GM19372 (cell line): ENCODE data around the gene SMOC2.

Experiments
- ATAC-seq: cut with Tn5 transposase; IDR thresholded peaks from one replicate; pipeline ENCODE4 v1.9.1; 2021; ENCODE audit warnings: mild to moderate bottlenecking, low read depth, moderate library complexity; ENCODE audit not compliant: unreplicated experiment

Gene SMOC2

DNA sequence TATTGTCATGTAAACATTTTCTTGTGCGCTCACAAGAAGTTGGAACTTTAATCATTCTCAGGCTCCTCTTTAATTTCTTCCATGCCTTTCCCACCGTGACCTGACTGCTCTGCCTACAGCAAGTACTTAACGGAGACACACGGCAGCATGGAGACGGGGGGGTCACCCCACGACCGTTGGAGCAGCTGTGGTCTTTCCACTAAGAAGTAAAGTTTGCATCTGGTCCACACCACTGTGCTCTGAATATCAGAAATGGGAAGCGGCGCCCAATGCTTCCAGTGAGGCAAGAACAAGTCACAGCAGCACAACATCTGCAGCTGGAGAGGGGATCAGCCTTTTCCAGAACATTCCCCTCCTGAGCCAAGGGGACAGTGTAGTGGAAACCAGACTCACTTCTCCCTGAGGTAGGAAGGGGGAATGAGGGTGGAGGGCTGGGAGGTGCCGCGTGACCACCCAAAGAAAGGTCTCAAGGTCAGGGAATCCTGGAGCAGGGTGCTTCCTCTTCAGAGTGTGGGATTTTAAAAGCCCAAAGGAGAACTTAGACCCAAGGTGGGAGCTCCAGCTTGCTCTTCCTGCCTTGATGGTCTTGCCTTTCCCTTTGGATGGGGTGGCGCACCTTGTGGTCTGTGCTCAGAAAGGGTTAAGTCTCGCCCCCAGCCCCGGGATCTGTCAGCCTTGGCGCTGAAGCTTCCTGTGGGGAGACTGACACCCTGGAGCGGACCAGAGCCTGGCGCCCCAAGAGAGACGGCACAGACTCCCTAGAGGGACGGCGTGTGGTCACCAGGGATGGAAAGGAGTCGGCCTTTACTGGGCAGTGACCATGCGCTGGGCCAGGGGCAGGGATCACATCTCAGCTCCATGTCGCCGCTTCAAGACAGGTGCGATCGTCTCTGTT, 25.6 kb upstream of the SMOC2 start:
- no peak for ATAC-seq

DNA sequence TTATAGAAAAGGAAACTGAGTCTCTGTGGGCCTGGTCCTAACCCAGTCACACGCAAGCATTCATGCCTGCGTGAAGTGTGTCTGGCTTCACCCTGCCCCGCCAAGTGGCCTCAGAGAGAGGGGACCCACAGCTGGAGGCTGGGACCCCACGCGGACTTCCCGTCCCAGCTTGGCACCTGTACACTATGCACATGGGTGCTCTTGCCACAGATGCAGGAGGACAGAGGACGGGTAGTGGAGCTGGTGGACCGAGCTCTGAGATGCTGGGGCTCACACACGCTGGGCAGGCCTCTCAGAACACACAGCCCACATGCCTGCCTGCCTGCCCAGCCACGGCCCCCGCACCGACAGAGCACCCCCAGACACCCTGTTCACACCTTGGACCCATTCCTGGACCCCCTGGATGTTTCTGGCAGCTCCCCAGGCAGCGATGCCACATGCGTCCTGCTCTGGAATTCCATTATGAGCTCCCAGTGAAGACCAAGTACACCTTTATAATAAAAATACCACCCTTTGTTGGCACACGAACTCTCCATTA, 24.9 kb upstream of the SMOC2 start:
- no peak for ATAC-seq

DNA sequence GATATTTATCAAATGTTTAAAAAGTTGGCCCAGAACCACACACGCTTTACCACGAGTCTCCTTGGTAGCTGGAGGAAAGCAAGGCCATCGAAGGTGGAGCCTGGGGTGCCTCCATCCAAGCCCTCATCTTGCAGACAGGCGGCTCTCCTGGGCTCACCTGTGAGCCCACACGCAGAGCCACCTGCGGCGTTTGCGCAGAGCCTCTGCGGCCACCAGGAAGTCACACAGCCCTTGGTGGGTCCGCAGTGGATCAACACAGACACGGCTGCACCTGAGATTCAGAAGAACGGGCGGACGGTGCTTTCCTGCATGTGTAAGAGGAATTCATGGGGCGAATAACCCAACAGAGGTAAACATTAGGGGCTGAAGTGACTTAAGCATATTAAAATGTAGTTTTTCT, 24.5 kb upstream of the SMOC2 start:
- ATAC-seq, result no peak

DNA sequence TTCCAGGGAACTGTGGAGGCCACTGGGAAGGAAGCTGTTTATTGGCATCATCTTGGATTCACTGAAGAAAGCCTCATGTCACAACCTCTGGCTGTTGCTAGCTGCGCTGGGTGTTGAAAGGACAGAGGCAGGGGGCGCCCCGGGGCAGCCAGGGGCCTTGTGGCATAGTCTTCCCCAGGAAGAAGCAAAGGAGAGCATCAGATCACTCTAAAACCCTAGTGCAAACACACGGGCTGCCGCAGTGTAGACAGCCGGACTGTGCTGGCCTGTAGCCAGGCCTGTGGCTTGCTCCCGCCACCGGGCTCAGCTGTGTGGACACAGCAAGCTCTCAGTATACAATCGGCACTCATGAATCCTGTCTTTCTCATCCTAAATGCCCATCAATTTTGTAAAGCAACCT, 23.8 kb upstream of the SMOC2 start:
- ATAC-seq, result no peak

DNA sequence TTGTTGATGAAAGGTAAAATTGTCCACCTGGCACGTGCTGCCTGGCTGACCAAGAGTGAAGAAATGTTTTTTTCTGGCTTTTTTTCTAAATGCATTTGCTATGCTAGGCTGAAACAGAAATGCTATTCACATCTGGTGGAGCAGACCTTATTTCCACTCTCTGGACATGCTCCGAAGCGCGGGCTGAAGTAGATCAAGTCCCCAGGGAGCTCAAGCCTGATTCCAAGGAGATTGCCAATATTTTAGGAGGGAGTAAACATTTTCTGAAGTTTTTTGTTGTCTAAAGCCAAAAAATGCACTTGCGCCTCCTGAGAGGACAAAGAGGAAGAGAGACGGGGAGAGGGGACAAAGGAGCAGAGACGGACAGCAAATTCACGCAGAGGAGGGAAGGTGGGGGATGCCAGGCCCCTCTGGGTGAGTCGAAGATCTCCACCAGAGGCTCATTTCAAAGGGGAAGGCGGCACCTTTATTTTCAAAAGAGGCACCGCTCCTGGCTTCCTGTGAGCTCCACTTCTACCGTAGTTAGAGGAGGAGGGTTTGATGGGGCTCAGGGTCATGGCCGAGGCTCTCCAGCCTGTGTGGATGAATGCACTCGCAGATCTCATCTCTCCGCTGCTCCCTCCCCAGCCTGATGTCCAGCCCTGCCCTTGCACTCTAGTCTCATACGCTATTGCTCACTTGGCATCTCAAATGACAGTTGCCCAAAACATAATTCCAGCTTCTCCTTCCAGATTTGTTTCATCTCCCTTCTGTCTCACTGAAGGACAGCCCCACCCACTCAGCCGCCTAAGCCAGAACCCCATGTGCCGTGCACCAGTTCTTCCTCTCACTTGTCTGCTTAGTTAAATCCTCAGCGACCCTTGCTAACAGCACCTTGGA, 23.1 kb upstream of the SMOC2 start:
- no peak for ATAC-seq

DNA sequence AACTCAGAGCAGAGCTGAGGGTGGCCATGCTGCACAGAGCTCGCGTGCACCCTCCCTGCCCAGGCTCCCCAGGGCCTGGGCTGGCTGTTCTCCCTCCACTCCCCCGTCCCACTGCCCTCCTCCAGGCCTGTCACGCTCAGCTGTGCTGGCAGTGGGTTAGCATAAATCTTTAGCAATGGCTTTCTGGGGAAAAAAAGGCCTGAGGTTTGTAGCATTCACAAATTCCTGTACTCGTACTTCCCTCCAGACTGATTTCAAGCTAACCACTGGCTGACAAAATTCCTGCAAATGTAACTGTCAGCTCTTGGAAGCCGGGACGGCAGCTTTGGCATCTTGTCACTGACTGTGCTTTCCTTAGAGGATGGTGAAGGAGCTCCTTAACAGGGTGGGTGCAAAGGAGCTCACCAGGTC, 22.3 kb upstream of the SMOC2 start:
- no peak for ATAC-seq

DNA sequence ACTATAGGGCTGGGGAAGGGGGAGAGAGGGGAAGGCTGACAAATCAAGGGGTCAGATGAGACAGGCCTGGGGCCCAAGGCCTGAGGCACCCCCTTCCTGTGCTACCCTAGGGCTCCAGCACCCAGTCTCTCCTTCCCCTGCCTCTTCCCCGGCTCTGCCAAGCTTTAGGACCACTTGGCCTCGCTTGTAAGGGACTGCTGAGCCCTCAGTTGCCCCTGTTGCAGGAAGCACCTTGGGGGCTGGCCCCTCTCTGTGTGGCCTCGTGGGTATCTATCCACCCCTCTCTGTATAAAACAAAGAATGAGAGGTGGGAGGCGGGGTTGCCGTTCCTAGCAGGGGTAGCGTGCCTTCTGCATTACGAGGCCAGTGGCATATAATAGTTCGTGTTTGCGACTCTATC, 21.4 kb upstream of the SMOC2 start:
- ATAC-seq, result no peak

DNA sequence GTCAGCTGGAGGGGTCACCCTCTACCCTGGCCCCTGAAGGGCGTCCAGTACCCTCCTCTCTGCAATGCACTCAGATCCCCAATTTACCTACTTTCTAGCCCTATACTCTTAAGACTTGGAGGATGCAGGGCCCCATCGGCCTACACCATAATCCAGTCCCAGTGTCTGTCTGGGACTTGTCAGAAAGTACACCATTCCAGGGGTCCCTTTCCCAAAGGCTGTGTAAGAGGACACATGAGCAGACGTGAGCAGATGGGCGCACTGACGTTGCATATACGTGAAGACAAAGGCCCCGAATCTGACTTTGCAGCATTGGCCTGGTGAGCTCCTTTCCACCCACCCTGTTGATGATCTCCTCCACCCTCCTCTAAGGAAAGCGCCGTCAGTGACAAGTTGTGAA, 20.9 kb upstream of the SMOC2 start:
- no peak for ATAC-seq

DNA sequence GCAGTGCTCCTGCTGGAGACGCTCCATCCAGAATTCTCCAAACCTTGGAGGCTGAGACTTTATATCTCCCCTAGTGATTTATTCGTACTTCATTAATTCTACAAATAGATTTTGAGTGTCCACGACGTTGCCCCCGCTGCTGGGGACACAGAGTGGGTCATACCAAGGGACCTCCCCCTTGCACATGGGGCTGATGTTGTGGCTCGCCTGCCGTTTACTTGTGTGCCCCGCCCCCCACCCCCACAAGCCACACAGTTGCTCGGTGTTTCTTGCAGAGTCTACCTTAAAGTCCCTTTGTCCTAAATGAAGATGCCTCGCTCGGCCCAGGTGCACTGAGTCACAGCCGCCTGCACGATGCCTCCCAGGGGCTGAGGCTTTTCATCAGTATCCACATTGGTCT, 20.3 kb upstream of the SMOC2 start:
- ATAC-seq, result no peak

DNA sequence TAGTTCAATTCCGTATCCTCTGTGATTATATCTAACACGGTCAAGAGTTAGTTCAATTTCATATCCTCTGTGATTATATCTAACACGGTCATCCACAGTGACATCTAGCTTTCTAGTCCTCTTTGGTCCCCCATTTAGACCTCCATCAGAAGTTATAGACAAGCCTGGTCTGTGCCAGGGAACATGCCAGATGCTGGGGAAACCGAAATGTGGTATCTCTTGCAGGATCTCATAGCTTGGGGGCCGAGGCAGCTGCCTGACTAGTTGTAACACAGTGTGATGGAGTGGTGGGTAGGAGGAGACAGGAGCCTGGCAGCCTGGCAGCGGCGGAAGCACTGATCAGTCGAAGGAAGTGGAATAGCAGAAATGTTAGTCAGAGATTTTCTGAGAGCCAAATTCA, 13.8 kb upstream of the SMOC2 start:
- ATAC-seq, result no peak

DNA sequence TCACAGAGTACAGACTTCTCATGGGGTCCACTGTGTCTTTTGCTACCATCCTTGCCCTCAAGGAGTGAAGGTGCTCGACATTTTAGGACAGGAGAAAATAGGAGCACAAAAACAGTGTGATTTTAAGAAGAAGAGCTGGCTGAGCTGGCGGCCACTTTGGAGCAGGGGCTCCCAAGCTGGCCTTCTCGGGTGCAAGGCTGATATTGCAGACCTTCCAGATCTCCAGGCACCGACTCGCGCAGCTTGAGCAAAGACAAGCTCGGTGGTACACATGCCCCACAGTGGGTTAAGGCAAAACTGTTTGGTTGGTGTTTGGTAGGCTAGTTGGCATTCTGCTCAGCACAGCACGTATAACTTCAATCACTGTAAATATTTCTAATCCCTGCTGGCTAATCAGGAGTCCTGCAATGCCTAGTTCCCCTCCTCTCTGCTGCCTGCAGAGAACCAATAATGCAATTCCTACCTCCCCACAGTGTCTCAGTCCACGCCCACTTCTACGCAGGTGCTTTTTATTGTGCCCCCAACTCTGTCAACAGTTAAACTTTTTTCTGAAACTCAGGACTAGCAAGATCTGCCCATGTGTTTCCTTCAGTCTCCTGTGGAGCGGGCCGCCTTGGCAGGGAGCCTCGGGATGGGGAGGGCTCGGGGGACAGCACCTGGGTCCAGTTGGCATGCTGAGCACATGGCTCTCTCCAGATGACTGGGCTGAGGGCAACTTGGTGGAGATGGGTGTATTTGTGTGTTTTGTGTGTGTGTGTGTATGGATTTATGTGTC, 12.7 kb upstream of the SMOC2 start:
- no peak for ATAC-seq

DNA sequence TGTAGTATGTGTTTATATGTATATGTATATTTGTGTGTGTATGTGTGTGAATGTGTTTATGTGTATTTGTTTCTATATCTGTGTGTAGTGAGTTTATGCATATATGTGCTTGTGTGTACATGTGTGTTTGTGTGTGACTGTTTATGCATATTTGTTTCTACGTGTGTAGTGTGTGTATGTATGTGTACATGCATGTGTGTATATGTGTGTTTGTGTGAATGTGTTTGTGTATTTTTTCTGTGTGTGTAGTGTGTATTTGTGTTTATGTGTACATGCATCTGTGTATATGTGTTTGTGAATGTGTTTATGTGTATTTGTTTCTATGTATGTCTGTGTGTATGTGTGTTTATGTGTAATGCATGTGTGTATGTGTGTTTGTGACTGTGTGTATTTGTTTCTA, 12.1 kb upstream of the SMOC2 start:
- ATAC-seq, result no peak

DNA sequence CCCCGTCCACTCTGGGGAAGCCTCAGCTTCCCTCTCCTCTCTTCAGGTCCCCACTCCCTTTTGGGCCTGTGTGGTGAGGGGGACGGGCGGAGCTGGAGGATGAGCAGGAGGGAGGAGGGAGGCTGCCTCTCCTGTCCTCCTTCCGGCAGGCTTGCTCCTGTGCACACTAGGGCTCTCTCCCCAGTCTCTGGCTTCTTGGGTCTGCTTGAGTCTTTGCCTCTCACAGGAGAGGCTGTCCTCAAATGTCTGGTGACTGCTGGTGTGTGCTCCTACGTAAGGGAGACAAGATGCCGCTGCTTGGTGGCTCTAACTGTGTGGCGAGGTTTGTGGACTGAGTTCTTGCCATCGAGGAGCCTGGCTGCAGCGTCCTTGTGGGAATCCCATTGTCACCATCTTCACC, 8.8 kb upstream of the SMOC2 start:
- no peak for ATAC-seq

DNA sequence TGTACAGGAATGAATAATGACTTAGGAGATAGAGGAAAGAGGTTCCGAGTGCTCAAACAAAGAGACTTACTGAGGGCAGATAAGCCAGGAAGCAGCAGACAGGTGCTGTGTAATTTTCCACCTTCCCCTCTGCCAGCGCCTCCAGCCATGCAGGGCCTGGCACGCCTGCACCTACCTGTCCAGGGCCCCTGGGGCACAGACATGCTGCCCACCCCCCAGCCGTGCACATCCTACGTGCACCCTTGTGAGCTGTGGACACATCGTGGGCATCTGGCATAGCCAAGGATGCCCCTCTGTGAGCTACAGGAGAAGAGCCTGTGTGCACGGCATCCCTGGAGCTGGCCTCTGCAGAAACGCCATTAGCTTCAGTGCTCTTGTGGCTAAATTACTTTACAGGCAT, 7.1 kb upstream of the SMOC2 start:
- ATAC-seq, result no peak

DNA sequence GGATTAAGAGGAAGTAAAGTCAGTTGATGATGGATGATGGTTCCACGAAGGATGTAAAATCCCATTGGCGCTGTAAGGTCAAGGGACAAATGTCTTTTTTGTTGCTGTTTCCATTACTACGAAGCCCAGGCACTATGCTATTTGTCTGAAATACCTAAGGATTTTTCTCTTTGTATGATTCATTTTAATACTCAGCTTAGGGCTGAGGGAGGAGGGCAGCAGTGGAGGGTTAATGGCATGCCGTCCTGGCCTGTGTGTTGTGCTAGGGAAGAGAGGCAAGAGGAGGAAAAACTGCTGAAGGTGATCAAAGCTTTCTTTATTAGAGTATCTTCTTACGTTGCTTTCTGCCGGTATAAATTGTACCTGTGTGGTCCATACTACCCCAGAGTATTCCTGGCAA, 6.5 kb upstream of the SMOC2 start:
- no peak for ATAC-seq

DNA sequence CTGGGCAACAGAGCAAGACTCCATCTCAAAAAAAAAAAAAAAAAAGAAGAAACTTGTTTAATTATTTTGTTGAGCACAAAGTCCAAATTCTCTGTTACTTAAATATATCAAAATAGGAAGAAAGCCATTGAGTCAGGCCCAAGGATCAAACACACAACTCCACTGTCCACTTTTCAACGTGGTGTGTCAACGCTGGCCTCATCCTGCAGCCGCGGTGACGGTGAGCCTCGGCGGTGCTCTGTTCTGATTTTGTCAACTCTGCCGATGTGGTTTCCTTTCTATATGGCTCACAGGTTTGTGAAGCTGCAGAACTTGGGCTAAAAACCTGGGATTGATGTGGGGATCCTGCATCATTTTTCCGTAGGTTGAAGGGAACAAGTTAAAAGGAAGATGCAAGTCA, 3.2 kb upstream of the SMOC2 start:
- ATAC-seq, result no peak

DNA sequence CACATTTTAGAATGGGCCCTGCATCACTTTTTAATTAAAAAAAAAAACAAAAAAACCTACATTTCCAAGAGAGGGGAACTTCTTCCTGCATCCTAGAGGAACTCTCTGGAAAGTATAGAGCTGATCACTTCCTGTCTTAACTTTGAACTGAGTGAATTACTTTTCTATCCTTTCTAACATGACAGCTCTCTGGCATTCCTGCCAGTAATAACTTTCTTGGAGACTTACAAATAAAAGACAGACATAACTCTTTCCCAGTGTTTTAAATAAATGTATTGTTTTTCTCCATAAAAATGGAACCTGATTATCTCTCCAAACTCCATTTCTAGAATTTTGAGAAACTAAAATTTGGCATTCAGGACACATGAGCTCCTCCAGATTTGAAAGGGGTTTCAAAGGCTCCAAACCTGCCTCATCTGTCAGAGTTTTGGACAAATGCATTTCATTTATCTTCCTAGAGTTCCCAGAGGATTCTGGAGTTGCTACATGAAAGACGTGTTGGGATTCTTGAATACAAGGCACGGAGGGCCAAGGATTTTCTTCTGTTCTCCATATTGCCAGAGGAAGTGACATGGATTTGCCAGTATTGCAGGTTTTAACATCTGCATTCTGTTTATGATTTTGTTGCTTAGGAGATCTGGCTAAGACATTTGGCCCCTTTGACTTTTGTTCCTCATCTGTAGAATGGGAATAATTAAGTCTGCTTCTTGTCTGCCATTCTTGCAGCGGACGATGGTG, 2.0 kb upstream of the SMOC2 start:
- ATAC-seq, result no peak

DNA sequence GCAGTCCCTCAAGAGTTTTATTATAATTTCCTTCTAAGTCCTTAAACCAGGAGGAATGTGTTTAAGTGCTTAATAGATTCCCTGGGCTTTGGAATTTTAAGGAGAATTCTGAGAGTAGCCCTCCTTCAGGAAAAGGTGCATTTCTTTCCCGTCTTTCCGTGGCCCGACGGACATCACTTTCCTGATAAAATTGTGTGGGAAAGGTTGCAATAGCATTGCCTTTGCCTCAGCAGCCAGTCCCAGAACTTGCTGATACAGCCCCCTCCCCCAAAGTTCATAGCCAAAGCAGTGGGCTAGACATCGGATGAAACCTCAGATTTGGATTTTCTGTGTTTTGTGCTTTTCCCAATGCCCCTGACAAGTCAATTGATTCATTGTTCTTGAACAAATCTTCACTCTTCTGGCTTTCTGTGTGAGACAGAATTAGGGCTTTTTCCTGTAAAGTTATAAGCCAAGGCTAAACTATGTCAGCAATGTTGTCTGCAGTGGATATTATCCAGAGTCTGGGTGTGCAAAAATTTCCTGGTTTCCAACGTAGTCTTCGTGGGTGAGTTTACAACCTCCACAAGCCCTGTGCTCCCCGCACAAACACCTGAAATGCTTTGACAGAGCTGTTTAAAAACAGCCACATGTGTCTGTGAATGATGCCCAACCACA, 1.1 kb upstream of the SMOC2 start:
- no peak for ATAC-seq
